Stimulated activated CD8-positive, alpha-beta memory T cell treated with anti-CD3 and anti-CD28 coated beads, Interleukin-4, amount 100 ng/mL, for 4 hours (primary cell): Measurements from ENCODE around the gene CYFIP1.

ENCODE experiments used
- DNase-seq, 2 donors: peaks; one replicate each; pipeline ENCODE4 v3.0.0-alpha.2; 2020; ENCODE audit warnings: low read depth in 2 of 2, low spot score in 1 of 2

The CYFIP1 gene

DNA sequence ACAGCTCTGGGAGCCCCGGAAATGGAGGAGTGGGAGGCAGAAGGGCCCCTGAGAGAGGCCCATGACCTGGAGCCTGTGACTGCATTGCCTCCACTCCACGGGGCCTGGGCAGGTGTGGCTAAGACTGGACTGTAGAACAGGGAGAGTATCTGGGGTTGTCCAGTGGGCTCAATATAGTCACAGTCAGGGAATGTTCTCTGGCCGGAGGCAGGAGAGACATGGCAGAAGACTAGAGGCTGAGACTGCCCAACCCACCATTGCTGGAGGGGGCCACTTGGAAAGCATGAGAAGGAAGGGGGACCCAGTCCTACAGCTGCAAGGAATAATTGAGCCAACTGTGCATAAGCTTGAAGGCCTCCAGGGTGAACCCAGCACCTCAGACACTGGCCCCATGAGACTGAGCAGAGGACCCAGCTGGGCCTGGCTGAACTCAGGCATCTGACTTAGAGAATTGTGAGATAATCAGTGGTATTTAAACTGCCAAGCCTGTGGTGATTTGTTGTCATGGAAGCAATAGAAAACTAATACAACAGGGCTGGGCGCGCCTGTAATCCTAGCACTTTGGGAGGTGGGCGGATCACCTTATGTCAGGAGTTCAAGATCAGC is 108.6 kb downstream of the CYFIP1 start:
- DNase-seq = no peak

GRCh38 chr15:22870865-22871264 is 109.3 kb downstream of the CYFIP1 start:
- DNase-seq = no peak

DNA sequence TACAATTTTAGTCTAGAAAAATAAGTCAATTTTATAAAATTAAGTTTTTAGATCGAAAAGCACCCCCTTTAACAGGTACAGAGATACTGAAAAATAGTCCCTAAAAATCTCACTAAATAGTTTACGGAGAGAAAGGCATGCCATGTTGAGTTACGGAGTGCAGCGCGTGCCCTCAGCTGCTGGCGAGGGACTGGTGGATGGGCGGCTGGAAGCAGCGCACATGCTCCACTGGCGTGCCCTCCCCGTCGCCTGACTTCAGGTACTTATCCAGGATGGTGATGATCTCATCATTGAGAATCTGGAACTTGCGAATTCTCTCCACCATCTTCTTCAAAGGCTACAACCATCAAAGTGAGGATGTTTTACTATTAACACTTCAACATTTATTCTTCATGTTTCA is 110.3 kb downstream of the CYFIP1 start:
- DNase-seq = no peak

GRCh38 chr15:22868928-22869327 is 111.2 kb downstream of the CYFIP1 start:
- no peak for DNase-seq

GRCh38 chr15:22868495-22868894 is 111.7 kb downstream of the CYFIP1 start:
- DNase-seq = no peak

- DNase-seq = no peak
These were observed 112.3 kb downstream of the CYFIP1 start for GRCh38 chr15:22867886-22868285.

DNA sequence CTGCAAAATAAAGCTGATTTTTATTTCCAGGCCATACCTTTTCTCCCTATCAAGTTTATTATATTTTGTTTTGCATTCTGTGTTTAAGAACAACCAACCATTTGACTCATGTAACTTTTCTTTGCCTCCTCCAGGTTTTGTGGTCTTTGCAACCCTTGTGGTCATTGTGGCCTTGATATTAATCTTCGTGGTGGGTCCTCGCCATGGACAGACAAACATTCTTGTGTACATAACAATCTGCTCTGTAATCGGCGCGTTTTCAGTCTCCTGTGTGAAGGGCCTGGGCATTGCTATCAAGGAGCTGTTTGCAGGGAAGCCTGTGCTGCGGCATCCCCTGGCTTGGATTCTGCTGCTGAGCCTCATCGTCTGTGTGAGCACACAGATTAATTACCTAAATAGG is 114.1 kb downstream of the CYFIP1 start:
- no peak for DNase-seq

GRCh38 chr15:22863356-22863755 is 116.8 kb downstream of the CYFIP1 start:
- DNase-seq = no peak

- no peak for DNase-seq
These were observed 119.0 kb downstream of the CYFIP1 start for GRCh38 chr15:22861161-22861560.

GRCh38 chr15:22856659-22857058 is 123.5 kb downstream of the CYFIP1 start:
- no peak for DNase-seq

DNA sequence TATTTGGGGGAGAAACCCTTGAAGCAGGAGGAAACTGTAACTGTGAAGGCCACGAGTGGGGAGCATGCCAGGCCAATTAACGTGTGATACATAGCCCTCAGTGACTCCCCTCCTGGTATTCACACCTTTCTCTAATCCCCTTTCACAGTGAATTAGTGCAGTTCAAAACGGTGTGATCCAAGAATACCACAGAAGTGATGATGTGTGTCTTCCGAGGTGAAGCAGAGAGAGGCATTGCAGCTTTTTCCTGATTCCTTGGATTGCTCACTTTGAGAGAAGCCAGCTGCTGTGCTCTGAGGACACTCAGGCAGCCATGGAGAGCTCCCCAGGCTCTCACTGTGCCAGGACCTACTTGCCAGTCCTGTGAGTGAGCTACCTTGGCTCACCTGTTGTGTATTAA is 124.4 kb downstream of the CYFIP1 start:
- DNase-seq = no peak

- DNase-seq = no peak
These were observed 128.7 kb downstream of the CYFIP1 start for GRCh38 chr15:22851513-22851912.

GRCh38 chr15:22850055-22850454 is 130.1 kb downstream of the CYFIP1 start:
- DNase-seq = no peak

DNA sequence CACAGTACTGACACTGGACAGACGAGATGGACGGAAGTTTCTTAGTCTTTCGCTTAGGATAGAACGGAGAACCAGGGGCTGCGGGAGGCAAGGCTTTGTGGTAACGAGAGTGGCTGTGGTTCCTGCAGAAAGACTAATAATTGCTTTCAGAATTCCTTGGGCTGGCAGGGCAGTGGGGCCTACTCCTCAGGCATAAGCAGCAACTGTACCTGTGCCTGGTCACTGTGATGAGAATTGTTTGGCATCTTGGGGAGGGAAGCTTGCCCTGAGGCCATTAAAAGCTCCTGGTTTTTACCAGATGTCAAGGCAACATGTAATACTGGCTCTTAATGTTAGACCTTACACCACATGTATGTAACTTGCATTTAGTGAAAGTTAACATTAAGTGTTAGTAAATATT is 134.1 kb downstream of the CYFIP1 start:
- DNase-seq = no peak

DNA sequence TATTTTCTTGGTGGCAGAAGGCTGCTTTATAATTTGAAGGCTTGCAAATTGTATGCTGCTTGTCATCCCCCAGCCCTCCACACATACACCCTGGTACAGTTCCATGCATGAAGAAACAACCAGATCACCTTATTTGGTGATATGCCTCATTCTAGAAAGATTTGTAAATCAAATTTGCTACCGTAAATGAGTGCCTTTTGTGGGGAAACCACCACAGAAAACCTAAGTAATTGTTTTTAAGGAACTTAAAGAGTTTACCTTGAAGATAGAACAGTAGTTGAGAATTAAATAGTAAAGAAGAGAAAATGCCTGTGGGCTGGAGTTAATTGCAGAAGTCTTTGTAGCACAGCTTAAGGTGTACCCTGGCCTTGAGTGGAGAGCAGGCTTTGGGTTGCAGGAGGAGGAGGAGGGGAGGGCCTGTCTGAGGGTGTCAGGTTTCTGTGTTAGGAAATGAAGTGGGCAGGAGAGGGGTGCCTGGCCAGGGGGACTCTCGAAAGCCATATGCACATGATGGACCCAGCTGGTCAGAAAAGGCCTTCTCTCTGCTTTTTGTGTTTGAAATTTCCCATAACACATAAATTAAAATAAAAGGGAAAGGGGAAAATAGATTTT is 134.8 kb downstream of the CYFIP1 start:
- no peak for DNase-seq

GRCh38 chr15:22844421-22845288 is 135.5 kb downstream of the CYFIP1 start:
- DNase-seq = no peak

DNA sequence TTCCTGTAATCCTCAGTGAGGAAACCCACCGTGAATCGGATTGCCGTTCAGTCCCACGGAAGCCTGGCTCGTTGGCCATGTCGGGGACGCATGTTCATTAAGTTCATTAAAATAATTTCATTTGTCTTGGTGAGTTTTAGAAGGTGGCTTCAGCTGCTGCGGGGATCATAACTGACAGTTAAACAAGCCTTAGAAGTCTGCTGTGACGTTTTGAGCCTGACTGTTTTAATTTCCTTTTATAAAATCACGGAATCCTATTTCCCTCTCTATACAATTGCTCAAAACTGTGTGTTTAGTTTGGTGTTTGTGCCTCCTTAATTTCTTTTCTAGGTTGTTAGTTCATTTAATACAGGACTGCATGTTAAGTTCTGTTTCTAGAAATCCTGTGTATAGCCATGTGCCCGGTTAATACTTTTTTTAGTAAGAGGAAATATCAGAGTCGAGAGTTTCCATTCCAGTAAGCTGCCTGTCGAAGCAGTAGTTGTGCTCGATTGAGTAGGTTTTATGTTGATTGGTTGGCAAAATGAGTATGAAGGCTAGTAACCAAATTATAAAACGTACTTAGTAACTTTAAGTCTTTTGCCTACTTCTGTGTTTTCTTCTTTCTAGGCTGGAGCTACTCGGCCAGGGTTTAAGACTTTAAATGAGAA is 141.0 kb downstream of the CYFIP1 start:
- no peak for DNase-seq

GRCh38 chr15:22838292-22839042 is 141.7 kb downstream of the CYFIP1 start, which contains the start of gene NIPA2:
Gene NIPA2 (plus strand): TSS chr15:22838666. CDS start chr15:22851732, 13,066 bp downstream.
- peak; percentile 96 to 97 for DNase-seq

DNA sequence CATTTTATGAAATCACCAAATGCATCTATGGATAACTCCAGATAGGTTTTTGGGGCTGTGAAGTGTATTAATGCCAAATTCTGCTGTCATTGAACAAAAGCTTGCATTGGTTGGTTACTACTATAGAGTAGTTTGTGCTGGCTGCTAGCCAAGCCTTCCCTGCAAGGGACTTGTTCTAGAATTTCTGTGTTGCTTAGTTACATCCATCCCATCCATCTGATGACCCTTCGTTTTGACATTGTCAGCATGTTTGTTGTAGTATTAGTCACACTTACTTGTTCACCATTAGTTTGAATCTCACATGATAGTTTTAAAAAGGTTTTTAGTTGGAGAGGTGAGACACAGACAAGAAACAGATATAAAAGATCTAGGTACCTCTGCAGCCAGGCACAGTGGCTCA is 148.7 kb downstream of the CYFIP1 start:
- no peak for DNase-seq

DNA sequence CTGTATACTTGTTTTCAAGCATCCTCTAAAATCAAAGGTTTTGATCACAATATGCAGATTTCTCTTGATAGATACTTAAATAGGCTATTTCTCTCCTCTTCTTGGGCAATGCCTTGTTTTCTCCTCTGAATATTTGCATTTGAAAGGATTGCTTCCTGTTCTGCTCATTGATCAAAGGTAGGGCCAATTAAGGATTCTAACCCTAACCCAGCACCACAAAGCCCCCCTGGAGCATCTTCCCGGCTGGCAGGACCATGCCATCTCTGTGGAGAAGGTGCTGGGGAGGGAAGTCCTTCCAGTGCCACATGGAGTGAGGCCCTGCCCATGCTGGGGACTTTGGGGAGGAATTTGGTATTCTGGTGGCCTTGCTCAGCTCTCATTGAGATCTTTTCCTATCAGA is 153.0 kb downstream of the CYFIP1 start:
- DNase-seq = no peak
